NB4 (cell line): Measurements from ENCODE around the gene ANGEL1.

Experiments
- CTCF ChIP-seq: IDR thresholded peaks from one replicate; pipeline ENCODE4 v1.5.1; 2012; ENCODE audit warnings: low read depth, low read length
- MAX ChIP-seq: IDR thresholded peaks from 2 replicates; pipeline ENCODE4 v1.6.1; 2011; ENCODE audit warnings: low read depth, low read length
- POLR2A ChIP-seq: IDR thresholded peaks from 2 replicates; pipeline ENCODE4 v1.6.1; 2011; ENCODE audit warnings: mild to moderate bottlenecking; ENCODE audit not compliant: insufficient read length; ENCODE audit errors: extremely low read depth

GRCh38 chr14:76771437-76771980 lies 41.2 kb downstream of the ANGEL1 start:
- no peak for TF ChIP-seq CTCF
- TF ChIP-seq MAX: no peak
- no peak for TF ChIP-seq POLR2A
